ENCODE data around the gene COBL. TPM values are rescaled to one million over a fixed set of nuclear protein-coding genes. Genes with fewer than 3 reads are reported as not detected.

Gene COBL
- polyA plus RNA-seq, 1 donor, result 145 TPM

DNA sequence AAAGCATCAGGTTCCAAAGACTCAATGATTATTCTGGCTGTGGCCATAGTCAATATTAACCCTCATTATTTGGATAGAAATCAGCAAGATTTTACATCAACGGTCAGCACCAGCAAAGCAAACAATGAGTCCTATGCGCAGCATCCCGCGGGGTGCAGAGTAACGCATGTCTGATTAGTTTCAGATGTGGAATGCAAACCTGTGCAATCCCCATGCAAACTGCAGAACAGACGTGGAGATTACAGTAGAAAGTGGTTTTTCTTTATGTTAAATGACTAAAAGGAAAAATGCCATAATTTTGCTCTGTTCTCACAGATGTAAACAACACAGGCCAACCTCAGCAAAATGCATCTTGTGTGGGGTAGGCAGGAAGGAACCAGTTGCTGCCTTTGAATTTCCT lies 275.8 kb downstream of the COBL start:
- no peak for DNase-seq

DNA sequence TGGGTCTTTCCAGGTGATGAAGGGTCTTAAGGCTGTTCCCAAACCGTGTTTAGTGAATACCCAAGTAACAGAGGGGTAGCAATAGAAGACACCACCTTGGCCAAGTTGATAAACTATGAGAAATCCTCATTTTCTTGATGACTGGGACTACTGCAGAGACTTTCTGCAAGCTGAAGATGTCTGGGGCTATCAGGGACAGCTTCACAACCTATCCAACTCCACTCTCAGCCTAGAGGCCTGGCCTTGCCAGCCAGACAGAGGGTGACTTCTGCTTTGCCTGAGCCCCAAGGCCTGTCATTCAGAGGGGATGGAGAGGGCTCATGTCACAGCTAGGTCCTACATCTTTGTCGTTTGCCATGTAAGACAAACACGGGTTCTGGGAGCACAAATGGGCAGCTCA lies 278.0 kb downstream of the COBL start:
- no peak for DNase-seq

DNA sequence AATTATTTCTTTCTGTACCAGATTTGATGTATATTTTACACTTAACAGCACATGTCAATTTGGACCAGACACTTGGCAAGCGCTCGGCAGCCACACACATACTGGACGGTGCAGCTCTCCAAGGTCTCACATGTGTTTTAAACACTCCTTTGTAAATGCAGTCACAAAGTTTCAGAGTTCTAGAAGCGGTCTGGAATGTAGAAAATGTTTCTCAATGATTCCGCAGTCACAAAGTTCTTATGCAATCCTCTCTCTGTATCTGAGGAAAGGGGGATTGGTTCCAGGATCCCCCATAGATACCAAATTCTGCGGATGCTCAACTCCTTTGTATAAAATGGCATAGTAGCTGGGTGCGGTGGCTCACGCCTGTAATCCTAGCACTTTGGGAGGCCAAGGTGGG lies 280.9 kb downstream of the COBL start:
- no peak for DNase-seq

DNA sequence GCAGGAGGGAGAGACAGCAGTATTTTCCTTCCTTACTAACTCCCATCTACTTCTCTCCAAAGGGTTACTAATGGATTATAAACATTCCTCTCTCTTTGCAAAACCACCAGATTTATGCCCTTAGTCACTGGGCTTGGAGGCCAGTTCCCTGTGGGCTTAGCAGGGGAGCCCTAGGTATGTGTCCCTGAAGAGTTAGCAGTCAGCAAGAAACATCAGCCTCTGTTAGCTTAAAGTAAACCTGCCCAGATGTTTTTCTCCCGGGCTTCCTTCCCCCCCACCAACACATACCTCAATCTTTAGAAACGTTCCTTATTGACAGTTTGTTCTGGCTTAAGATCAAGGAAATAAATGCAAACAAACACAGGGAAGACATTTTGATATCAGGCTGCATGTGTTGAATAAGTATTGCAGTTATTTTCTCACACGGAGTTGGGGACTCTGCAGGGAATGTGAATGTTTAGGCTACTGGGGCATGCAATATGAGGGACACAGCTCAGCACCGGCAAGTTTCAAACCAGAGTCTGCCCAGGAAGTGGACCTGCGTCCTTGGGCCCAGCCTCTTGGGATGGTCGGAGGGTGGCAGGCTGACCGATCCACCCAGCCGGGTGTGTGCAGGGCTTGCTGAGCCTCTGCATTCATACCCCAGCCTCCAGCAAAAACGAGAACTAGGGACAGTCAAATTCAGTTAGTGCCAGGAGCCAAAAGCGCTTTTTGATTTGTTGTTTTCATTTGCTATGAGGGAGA lies 281.9 kb downstream of the COBL start:
- no peak for DNase-seq

DNA sequence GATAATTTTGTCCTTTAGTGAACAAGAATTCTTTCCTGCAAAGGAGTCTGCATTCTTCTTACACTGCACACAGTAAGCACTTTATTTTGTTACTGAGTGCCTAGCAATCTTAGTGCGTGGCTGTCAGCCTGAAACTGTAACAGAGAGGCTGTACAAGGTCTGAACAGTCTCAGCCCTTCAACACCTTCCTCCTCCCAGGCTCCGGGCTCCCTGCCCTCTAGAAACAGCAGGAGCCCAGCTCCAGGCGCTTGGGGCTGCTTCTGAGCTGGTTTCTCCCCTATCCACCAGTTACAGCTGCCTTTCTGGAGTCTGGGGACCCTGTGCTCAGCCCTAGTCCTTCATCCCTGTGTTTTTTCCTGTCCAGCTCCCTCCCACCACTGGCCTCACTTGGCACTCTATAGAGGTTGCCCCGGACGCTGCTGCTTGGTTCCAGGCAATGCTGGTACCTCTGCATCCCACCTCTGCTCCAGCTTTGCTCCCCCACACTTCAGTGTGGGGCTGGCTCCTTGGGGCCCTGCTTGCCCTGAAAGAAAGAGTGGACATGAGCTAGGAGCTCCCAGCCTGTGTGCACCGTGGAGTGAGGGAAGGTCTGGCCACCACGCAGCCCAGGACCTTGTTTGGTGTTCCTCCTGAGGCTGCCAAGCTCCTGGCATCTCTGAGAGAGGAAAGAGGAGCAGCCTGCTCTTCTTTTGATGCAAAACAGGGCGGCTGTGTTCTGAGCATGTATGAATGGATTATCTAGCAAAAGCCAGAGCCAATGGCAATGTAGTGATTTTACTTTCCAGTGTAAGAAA lies 282.7 kb downstream of the COBL start:
- DNase-seq, result no peak

DNA sequence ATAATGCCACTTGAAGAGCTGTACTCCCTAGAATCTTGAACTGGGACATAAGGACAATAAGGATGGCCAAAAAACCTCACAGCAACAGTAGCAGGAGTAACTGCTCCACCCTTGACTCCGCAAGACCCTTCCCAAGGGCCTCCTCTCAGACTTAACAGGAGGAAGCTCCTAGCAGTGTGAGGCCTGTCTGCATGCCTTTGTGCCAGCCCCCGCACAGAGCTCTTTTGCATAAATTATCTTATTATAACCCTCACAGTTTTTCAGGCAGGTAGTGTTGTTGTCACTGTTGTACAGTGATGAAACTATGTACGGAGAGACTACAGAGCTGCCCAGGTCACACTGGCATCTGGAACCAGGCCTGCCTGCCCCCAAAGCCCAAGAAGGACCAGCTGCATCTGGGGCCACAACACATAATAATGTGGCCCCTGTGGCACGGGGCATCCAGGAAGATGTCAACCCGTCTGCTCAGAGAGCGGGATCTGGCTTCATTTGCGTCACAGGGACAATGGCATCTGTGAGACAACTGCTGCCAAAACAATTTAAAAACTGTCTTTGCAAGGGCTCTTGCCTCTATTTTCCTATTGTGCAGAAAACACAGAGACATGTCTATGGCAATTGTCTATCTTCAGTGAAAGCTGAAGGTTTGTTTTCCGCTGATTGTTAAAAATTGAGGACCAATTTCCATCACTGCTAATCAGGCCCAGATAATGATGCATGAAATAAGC lies 284.7 kb downstream of the COBL start:
- no peak for DNase-seq

DNA sequence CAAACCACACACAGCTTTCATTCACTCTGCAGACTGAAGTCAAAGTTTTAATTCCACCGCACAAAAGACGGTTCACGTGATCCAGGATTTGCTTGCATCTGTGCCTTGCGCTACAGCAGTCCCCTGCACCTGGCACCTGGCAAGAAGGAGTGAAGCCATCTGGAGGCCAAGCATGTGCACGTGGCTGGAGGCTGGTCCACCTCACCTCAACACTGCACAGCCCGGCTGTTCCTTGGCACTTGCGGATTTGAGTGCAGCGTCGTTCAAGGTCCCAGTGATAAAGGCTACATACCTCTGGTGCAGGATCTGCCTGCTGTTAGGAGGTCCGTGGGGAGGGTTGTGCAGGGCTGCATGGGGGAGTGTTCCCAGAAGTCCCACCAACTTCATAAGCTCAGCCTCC lies 285.4 kb downstream of the COBL start:
- DNase-seq, result no peak

DNA sequence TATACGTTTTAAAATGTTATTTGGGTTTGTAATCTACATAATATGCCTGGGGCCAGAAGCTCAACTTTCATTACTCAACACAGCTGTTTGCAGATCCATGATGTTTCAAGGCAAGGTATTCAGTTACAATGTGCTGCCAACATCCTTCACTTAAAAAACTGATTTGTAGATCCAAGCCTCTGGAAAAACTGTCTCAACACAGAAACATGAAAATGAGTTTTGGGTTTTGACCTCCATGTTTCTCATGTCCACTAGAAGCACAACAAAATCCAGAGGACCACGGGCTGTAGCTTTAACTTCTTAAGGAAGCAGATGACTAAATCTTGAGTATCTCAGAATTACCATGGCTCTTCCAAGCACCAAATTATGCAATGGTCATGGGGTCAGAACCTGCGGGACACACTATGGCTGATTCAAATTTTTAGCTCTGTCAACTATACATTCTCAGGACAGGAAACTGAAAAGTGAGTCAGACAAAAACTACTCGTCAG lies 286.9 kb downstream of the COBL start:
- DNase-seq, result peak; percentile 29

DNA sequence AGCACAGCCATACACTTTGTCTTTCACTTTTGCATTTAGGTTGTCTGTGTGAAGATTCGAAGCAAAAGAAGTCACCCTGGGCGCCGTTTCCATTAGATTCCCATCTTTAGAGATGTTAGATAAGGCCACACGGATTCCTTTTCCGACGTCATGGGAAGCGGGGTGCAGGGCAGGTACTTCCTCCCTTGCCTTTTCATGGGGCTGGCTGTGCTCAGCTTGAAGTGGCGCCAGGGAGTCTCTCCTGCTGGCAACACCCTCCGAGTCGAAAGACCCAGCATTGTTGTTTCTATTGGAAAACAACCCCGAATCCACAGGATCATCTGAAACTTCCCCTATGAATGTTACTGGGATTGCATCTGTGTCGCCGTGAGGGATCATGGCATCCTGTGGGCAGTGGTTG lies 287.5 kb downstream of the COBL start:
- no peak for DNase-seq

DNA sequence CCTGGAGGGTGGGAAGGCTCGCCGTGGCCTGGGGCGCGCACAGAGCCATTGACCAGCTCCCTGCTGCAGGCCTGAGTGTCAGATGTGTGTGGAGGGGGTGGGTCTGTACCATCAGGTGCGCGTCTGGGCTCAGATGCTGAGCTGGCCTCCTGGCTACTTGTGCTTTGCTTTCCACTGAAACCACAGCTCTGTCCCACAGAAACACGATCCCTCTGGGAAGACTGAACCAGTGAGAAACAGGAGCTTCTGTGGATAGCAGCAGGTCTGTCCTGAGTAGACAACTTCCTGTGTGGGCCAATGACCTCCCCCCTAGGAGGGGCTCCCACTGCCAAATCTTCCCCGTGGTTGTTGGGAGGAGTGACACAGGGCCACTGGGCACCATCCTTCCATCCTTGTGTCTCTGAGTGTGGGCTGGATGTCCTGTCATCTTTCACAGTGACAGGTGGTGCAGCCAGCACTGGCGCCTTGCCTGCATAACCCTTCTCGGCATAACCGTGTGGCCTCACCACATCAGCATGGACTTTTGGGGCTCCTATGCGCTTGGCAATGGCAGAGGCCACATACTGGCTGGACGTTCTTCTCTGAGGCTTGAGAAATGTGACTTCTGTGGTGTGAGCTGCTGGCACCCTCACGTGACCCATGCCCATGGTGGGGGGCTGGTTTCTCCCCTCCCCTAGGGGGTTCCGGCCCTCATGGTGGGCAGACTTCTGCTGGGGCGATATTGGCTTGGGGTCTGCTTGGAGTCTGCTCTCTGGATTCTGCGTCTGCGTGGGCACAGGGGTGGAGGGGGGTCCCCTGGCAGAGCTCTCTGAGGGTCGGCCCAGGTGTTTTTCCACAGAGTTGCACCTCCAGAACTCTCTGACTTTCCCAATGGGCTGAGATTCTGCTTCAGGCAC lies 288.4 kb downstream of the COBL start:
- DNase-seq, result no peak

DNA sequence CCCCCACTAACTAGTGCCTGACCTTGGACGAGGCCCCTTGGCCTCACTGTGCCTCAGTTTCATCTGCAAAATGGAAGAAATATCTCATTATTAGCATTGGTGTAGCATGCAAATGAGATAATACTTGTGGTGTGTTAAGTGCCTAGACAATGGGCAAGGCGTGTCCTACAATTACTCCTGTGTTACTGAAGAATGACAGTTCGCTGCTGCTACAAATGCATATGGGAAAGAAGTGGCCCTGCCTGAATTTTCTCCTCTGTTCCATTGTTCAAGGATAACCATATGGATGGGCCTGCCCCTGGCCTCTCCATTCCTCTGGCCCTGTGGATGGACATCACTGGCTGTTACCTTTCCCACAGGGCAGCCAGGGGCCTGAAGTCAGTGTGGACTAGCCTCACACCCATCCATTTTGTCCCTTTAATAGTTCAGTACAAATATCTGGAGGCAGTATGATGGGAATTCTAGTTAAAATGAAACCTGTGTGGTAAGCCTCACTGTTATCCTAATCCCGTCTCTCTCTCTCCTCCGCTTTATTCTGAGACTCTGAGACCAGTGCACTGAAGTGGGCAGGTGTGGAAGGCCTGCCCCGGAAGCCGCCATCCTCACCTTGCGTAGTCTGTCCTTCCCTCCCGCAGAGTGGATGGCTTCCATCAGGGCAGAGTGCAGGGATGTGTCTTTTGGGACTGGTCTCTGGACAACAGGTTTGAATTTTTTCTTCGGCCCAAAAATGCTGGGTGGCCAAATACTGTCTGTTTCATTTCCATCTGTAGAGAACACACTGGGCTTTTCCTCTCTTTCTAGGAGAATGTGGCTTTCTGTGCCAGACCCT lies 289.3 kb downstream of the COBL start:
- no peak for DNase-seq

DNA sequence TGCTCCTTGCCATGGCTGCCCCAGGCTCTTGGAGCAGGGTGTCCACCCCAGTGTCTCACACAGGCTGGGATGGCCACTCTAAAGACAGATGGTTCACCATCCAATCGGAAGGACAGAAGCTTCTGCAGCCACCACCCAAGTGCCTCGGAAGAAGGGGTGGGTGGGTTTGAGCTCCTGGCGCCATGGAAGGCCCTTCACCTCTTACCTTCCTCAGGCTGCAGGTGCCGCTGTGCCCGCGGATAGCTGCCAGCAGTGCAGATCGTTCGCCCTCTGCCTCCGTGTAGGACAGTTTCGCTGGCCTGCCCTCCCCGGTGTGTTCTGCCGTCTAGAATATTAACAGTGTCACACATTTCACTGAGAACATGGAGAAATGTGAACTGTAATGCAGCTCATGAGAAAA lies 290.3 kb downstream of the COBL start:
- DNase-seq, result no peak

DNA sequence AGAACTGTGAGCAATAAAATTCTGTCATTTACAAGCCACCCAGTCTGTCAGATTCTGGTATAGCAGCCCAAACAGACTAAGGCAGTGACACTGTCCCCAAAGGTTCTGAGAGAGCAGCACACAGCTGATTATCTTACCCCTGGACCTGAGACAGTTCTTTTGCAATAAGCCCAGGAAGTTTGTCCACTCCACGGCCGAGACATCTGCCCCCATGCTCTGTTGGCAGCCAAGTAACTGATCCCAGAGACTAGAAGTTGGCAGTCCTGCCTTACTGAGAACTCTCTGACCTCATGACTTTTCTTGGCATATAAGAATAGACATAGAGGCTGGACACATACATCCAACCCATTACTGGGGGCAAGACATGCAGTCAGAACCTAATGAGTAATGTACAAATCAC lies 290.9 kb downstream of the COBL start:
- DNase-seq, result no peak

DNA sequence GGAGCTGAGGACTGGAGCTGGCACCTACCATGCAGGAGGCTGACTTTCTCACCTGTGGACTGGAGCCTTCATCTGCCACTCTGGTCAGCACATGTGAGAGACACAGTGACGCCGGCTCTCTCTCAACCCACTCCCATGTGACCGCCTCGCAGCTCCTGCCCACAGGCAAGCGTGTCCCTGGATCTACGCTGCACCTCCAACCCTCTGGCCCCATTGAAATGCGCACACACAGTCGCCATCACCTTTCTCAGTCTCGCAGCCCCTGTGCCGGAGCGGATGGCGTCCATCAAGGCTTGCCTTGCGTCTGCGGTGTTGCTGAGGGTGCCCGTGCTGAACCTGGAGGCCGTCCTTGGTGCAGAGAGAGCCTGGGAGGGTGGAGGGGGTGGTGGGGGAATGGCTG lies 291.7 kb downstream of the COBL start:
- DNase-seq, result no peak

DNA sequence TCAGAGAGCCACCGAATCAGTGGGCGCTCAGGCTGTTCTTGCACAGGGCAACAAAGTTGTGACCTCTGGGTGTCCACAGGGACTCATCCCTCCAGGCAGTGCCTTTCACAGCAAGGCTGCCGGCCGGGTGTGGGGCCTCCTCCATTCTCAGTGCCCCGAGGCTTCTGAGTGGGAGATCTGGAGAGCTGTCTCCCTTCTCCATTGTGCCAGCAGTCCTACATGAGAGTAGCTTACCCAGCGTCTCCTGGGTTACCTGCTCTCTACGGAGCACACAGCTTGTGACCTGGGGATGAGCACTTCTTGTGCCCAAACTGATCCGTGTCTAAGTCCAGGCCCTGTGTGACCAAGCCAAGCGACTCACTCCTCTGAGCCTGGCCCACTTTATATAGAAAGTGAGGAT lies 293.1 kb downstream of the COBL start:
- no peak for DNase-seq

DNA sequence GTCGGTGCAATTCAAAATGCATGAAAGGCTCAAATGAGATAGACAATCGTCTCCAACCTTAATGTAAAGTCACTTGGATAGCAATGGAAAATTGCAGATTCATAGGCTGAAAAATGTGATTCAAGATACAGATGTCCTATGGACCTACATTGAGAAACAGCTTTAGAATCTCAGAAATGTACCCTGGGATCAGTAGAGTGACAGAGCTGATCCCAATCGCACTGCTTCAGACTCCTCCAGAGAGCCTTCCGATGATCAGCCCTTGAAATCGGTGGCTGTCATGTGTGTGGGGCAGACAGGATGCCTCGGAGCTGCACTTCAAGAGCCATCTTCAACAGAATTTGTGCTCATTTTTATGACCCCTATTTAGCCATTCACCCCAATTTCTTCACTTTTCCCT lies 293.8 kb downstream of the COBL start:
- no peak for DNase-seq

DNA sequence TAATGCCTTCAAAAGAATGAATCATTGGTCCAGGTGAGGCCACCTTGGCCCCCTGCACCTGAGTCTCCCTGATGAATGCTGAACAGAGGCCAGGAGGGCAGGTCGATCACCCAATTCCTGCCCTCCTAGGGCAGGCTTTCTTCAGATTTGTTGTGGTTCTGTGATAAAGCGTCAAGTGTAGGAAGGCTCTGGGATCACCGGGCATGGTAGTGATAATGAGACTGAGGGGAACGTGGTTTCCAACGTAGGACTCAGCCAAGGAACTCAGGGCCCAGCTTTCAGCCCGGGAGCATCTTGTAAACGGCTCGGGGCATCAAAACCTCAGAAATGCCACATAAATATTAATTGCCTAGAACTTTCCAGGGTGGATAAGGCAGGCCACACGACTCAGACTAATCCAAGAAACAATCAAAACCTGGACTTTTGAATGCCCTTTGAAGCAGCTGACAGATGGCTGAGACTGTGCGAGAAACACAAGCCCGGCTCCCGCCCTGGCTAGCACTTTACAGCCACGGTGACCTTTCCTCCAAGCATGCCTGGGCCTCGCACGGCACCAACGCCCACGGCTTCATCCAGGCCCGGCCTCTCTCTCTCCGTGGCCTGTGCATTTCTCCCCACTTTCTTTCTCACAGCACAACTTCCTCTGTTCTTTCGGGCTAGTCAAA lies 294.6 kb downstream of the COBL start:
- no peak for DNase-seq

DNA sequence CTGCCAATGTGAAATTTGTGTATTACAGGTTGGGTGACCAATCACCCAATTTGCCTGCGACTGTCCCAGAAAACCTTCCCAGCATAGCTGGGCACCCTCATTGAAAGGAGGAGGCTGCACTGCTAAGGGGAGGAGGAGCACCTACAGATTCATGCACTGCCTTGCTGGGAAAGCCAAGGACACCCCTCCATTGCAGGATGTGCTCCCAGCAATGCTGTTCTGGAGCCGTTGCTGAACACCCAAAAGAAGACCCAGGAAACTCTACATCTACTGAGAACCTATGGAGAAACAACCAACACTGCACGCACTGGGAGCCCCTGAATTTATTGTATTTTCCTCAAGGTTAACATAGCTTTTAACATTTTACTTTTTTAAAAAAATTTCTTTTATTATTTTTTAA lies 295.7 kb downstream of the COBL start:
- no peak for DNase-seq

DNA sequence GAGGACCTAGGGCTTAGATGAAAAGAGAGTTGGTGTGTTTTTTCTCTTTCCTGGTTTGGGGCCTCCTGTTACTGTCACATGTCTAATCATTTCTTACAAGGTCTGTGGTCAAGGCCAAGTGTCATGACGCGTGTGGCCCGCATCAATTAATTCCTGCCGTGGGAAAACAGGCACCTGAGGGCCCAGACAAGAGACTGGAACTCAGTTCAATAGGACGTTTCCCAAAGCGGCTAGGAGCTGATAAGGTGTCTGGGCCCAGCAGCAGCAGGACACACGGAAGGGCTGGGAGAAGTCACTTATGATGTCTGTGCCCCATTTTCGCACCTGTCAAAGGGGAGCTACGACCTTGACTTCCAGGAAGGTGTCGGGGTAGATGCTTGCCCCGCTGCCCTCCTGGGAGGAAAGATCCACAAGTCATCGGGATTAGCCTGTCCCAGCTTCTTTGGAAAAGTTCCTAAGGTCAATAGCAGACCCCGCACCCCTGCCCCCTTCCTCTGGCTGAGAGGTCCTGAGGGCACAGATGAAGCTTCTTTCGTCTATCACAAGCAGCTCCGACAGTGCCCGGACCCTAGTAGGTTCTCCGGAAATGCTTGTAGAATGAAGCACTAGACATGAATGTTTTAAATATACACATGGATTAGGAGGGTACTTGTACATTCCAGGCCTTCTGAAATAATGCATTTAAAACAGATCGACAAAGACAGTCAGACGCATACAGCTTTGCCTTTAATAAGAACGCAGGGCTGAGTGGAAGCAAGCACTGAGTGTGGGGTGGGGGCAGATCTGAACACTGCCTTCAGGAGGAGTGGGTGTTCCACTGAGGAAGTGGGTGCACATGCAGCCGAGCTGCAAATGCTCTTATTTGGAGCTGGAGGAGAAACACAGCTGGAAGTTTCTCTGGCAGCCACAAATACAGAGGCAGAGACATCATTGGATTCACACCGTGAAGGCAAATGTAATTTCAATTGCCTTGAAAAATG lies 296.4 kb downstream of the COBL start:
- DNase-seq, result no peak
